HG02870 (cell line): ENCODE data around the gene TMEM205.
A peak's percentile ranks its signal among the peaks of the same experiment; 100 is the strongest.
"Not testable (repeated sequence)": the region's sequence is repeated elsewhere in the genome, so short reads cannot be mapped to it uniquely, and the experiment has no call there.

Experiments
- ATAC-seq: cut with Tn5 transposase; IDR thresholded peaks from one replicate; pipeline ENCODE4 v1.9.1; 2021; ENCODE audit warnings: mild to moderate bottlenecking, moderate library complexity; ENCODE audit not compliant: unreplicated experiment

TMEM205 gene

GRCh38 chr19:11346104-11346940, at the start of gene TMEM205, which contains the start of gene CCDC159:
Gene TMEM205, minus strand, starts transcription at chr19:11346268. Its CDS starts 649 bp downstream, at chr19:11345619.
Gene CCDC159, plus strand, starts transcription at chr19:11346519. Its CDS starts 88 bp downstream, at chr19:11346607.
- ATAC-seq = peak; percentile 91

- no peak for ATAC-seq
Measured at GRCh38 chr19:11390933-11391680, 45.0 kb upstream of the TMEM205 start.

GRCh38 chr19:11390359-11390758, 44.3 kb upstream of the TMEM205 start:
- ATAC-seq = no peak

- ATAC-seq = no peak
Measured at GRCh38 chr19:11387162-11388034, 41.3 kb upstream of the TMEM205 start.

GRCh38 chr19:11384778-11385129, 38.7 kb upstream of the TMEM205 start:
- no peak for ATAC-seq

GRCh38 chr19:11383706-11384048, 37.6 kb upstream of the TMEM205 start:
- no peak for ATAC-seq

- ATAC-seq = no peak
Measured at GRCh38 chr19:11382898-11383705, 37.0 kb upstream of the TMEM205 start.

- ATAC-seq = peak; percentile 81
Measured at GRCh38 chr19:11380653-11381537, 34.8 kb upstream of the TMEM205 start.

GRCh38 chr19:11379857-11380350, 33.8 kb upstream of the TMEM205 start:
- ATAC-seq = no peak

- ATAC-seq = not testable (repeated sequence)
Measured at GRCh38 chr19:11379269-11379845, 33.3 kb upstream of the TMEM205 start.

- no peak for ATAC-seq
Measured at GRCh38 chr19:11378319-11379189, 32.5 kb upstream of the TMEM205 start.

- no peak for ATAC-seq
Measured at GRCh38 chr19:11377756-11378155, 31.7 kb upstream of the TMEM205 start.

GRCh38 chr19:11377237-11377636, 31.2 kb upstream of the TMEM205 start:
- ATAC-seq = no peak

GRCh38 chr19:11375143-11375948, 29.3 kb upstream of the TMEM205 start:
- ATAC-seq = no peak

- peak; percentile 88 for ATAC-seq
Measured at GRCh38 chr19:11374433-11375142, 28.5 kb upstream of the TMEM205 start, which contains the start of gene SWSAP1. Gene SWSAP1, plus strand, starts transcription at chr19:11374666. Its CDS starts 15 bp downstream, at chr19:11374681.

GRCh38 chr19:11373885-11374432, 27.9 kb upstream of the TMEM205 start:
- no peak for ATAC-seq
